Colon (tissue), 2 donors: ENCODE results near the gene RIPK4.

Source experiments
- FAIRE-seq: peaks from 2 replicates; lab custom pipeline; 2012; peaks lifted over from hg19 to GRCh38; lab: Jason Lieb, UNC
- donor health status: control.
- donor health status: control.

RIPK4 gene

DNA sequence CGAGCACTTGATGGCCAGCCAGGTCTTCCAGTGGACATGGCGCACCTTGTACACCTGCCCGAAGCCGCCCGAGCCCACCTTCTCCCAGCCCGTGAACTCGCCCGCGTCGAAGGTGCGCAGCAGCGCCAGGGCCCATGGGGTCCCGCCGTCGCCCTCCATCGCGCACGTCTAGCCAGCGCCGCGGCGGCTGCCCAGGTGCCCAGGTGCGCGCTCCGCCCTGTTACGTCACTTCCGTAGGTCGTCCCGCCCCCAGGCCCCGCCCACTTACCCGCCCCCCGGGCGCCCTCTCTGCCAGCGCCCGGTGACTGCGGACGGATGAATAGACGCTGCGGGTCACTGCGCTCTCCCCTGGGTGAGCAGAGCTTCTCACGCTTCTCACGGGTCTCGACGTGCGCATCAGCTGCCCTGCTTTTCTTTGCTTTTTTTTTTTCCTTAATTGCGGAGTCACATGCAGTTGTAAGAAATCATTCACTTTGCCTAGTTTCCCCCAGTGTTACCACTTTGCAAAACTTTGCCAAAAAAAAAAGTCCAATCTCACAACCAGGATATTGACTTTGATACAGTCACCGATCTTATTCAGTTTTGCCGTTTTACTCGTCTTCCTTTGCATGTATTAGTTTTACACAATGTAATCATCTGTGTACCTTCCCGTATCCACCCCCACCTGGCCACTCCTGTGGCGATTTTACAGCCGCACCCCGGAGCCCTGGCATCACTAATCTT lies at the start of gene RIPK4:
RIPK4 (minus strand) TSS at position 170 of the 723 bp plus-strand sequence; CDS start at position 159, 11 bp downstream.
- no peak for FAIRE-seq

DNA sequence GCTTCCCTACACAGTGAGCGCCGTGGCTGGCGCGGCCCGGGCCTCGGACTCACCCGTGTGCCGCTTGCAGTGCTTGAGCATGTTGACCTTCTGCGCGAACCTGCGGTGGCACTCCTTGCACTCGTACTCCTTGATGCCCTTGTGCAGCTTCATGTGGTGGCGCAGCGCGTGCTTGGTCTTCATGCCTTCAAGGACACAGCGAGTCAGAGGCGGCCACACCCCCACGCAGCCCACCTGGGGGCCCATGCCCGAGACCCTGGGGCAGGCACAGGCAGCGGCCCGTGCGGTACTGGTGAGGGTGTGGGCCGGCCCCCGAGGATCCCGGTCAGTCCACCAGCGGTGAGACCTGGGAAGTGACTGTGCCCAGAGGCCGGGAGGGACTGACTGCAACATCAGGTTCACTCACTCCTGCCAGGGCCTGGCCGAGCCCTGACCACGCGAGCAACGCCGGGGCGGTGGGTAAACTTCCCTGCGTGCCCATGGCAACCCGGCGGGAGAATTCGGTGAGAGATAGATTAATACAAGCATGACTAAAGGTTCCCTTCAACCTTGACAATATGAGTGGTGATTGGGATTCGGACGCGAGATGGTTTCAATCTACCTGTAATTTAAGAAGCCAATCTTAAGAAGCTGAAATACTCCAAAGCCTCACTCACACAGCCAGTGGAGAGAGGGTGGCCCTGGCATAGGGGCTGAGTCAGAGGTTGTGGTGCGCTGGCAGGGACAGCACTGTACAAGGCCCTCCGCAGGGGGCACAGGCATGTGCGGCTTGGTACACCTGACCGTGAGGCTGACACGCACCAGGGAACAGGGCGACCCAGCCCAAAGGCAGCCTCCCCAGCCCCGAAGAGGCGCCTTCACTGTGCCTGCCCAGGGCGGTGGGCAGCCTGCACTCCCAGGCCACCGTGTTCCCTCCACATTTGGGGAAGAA lies 49.1 kb upstream of the RIPK4 start:
- FAIRE-seq, result no peak

DNA sequence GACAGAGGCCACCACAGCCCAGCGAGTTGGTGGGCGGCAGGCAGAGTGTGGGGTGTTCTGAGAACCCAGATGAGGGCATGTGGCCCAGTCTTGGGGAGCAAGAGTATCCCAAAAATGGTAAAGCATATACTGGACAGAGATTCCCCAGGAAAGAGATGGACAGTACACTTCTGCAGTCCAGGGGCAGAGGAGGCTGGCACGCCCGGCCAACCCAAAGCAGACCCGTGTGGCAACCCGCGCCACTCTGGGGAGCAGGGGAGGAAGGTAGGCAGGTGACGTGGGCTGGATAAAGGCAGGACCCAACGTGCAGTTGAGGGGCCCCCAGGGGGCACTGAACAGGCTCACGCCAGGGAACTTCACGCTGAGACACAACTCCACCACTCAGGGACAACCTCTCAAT lies 46.4 kb upstream of the RIPK4 start:
- no peak for FAIRE-seq

DNA sequence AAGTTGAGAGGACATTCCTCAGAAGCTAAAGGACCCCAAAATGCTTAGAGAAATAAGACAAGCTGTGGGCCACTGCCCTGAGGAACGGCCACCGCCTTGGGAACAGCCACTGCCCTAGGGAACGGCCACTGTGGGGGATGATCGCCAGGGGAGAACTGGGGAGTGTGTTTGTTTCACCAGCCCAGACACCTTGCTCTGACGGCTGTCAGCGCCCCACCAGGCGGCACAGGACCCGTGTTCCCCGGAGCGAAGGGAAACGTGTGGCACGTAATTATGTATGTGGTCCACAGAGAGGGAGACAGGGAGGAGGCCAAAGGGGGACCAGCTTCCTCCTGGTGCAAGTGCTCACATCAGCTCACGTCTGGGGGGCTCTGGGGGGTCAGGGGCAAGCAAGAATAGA lies 45.8 kb upstream of the RIPK4 start:
- no peak for FAIRE-seq

DNA sequence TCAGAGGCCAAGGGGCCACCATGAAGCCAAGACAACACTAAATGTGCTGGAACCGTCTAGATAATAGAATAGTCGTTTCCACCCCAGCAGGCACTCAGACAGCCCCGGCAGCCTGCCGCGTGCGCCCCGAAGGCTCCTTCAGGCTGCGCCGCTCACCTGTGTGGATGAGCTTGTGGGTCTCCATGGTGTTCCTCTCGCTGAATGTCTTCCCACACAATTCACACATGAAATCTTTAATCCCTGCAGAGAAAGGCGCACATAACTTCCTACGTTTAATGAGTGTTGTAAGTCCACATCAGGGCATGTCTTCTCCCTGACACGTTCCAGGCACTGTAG lies 43.7 kb upstream of the RIPK4 start:
- no peak for FAIRE-seq

DNA sequence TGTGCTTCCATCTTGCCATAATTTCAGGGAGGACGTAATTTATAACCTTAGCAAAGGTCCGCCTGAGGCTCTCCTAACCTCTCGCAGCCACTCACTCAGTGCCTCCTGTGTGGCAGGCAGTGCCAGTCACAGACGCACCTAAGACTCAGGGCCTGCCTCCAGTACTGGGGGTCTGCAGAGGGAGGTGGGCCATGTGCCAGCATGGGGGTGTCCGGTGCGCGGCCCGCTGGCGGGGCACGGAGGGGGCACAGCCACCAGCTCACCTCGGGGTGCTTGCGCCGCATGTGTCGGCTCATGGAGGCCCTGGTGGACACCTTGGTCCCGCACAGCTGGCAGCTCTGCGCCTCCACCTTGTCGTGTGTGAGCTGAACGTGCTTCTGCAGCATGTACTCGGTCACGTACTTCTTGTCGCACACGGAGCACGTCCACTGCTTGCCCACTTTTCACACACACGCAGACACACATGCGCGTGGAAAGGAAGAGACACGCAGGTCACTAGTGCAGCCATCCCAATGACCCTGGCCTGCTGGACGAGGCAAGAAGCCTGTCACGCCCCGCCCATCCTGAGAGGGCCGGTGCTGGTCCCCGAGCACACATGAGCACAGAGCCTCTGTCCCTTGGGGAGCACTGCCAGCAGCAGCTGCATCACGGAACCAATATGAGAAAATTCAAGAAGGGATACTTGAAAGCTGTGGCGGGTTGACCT lies 43.2 kb upstream of the RIPK4 start:
- FAIRE-seq, result no peak

DNA sequence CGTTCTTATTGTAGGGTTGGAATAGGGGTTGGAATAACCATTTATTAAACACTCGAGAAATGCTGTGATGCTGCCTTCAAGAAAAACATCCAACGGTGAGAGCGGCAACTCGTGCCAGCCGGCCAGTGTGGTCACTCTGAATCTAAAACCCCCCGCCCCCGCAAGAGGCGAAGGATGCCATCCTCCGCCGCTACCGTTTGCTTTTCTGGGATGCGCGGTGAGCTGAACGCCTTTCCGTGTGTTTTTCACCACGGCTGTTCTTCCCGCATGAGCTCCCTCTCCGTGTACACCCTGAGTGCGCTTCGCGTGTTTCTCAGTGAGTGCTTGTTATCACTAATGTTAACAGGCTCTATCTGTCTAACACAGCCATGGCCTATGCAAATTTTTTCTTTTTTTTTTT lies 42.0 kb upstream of the RIPK4 start:
- no peak for FAIRE-seq

DNA sequence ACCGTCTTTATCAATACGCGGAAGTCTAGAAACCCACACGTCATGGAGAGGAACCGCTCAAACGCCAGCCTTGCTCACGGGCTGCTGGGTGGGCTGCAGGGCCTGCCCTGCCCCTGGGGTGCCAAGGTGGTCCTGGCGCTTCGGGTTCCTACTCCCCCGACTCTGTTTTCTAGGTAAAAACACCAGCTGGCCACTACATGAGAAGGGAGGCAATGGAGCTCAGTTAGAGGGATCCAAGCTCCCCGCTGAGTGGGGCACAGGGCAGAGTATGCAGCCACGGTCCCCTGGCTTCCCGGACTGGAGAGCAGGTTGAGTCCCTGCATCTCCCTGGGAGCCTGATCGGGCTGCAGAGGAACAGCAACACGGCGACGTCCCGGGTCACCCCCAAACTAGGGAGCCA lies 41.2 kb upstream of the RIPK4 start:
- no peak for FAIRE-seq

DNA sequence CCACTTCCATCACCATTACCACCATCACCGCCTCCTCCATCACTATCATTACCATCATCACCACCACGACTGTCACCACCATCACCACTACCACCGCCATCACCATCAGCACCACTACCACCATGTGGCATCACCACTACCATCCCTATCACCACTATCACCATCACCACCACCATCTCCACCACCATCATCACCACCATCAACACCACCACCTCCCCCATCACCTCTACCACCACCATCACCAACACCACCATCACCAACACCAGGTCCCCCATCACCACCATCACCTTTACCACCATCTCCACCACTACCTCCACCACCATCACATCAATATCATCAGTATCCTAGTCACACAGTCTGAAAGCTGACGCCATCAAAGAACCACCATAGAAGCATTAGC lies 39.9 kb upstream of the RIPK4 start:
- no peak for FAIRE-seq

DNA sequence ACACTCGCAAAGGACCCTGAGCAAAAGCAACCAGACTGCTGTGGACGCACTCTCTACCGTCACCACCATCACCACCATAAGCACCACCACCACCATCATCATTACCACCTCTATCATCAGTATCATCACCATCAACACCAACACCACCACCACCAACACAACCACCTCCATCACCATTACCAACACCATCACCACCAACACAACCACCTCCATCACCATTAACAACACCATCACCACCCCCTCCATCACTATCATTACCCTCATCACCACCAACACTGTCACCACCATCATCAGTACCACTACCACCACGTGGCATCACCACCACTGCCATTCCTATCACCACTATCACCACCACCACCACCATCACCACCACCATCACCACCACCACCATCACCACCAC lies 38.8 kb upstream of the RIPK4 start:
- FAIRE-seq, result no peak

DNA sequence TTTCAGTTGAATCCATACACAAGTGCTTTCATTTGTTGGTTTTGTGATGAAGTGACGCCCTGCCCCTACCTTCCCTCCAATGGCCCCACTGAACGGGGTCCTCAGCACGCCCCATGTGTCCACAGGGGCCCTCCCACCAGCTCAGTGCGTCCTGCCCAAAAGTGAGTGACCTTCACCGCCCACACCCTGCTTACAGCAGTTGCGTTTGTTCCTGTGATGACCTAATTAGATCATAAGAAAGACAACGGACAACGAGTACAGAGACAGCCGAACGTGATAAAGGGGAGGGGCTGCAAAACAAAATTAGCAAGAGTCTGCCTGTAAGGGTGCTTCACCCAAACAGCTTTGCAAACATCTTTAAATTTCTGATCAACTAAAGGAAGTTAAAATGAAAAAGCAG lies 38.2 kb upstream of the RIPK4 start:
- no peak for FAIRE-seq

DNA sequence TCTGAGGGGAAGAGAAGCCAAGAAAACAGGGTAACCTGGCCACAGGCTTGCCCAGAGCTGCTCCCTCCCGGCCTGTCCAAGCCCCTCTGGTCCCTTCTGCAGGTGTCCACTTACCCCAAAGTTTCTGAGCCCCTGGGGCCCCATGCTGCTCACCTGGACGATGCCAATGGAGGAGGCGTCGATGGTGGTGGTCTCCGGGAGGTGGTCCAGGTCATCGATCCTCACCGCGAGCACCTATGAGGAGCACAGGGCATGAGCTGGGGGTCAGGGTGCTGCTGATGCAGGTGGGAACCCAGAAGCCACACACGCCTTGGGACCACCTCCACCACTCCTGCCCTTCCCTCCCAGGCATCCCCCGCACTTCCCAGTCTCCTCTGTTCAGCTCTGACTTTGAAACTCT lies 37.5 kb upstream of the RIPK4 start:
- no peak for FAIRE-seq

DNA sequence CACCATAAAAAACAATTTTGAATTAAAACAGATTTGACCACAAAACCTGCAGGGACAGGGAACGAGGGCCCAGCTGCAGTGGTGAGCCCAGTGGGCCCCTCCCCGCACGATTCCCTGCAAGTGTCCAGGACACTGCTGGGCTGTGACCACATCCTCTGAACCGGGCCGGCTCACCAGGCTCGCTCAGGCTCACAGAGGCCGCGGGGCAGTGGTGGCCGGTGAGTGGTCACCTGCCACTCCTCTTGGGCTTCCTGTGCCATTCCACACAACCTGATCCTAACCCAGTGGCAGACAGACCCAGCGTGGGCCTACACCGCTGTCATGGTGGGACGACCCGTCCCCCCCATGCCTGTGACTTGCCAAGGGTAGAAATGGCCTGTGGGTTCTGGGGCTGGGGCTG lies 36.5 kb upstream of the RIPK4 start:
- FAIRE-seq, result no peak

DNA sequence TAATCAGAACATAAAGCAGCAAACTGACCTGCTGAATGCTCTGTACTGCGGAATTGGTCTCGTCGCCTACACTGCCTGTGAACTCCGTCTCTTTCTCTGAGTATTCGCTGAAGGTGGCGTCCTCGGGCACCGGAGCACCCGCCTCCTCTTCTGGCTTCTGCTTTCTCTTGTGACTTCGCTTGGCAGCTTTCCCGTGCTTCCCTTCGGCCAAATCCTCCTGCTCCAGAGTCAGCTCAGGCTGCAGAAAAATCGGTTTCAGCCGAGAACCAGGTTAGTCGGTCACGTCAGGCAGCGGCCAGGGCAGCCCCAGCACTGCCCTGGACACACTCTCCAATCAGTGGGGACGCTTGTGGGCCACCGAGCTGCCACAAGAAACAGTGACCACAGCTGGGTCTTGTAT lies 35.8 kb upstream of the RIPK4 start:
- FAIRE-seq, result no peak

DNA sequence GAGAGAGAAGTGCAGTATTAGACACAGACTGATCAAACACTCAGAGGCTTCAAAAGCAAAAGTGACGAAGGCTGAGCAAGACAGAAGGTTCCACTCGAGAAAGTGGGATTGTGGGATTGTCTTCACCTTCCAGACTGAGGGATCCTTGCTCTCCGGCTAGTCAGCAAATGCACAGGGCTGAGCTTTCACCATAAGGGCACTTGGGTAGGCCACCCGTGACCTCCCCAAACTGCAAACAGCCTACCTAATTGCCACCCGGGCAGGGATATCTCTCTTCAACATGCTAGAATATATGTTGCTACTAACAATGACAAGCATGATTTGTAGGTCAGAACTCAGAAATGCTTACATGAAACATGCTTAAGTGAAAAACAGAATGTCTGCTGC lies 35.3 kb upstream of the RIPK4 start:
- FAIRE-seq, result no peak

DNA sequence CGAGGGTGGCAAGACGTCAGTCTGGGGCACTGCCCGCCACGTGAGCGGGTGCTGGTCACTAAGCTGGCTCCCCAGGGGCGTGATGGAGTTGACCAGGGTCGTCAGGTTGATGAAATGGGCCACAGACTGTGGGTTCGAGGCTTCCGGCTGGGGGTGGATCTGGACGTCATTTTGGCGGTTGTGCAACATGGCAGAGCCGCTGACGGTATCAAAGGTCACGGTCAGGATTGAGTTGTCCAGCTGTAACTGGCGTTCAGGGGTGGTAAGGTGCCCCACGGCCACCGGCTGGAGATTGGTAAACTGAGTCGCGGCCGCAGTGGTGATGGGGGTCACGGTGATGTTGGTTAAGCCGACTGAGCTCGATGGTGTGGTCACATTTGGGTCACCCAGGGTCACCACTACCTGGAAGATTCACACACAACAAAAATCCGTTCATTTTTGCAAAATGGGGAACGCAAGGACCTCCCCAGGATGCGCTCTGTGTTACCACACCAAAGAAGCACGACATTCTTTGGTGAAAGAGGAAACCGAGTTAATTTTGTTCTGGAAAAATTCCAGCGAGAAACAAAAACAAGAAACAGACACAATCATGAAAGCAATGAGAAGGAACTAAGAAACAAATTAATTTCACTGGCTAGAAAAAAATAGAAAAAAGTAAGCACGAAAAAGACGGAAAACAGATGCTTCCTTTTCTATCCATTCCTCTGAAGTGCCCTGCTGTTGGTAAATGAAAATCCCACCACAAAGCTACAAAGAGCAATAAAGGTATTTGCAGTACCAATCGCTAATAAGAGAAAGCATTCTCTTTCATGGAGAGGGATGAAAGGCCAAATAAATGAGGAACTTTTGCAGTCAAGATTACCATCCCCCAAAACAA lies 34.7 kb upstream of the RIPK4 start:
- FAIRE-seq, result no peak

DNA sequence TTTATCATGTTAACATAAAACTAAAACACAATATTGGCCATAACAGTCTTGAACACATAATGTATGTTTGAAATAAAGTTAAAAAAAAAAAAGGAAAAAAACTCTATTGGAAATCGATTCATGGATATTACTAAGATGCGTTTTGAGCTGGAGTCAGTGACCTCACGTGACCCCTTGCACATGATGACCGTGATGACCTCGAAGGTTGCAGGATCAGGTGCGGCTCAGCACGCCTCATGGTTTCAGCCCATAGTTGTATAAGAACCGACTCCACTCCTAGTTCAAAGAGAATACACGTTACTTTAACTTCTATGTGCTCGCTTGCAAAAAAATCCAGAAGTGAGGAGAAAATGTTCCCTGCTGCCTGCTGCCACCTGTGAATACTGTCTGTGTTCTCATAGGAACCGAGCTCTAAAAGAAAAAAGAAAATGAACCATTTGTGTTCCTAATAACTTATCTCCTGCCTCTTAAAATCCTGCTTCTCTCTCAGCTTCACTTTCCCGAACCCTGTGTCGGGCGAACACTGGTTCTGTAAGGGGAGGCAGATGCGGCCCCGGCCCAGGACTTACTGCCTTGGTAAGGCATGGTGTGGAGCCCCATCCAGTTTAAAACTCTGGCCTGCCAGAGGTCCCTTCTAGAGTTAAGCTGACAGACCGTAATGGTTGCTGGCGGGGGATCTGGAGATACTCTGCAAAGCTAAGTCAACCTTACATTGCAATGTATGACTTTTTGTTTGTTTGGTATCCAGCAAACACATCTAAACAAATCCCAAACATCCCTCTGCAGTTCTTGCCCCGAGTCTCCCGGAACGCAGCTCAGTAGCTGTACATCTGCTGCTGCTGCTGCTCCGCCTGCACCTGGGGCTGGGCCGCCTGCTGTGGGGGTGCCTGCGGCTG lies 33.8 kb upstream of the RIPK4 start:
- no peak for FAIRE-seq

DNA sequence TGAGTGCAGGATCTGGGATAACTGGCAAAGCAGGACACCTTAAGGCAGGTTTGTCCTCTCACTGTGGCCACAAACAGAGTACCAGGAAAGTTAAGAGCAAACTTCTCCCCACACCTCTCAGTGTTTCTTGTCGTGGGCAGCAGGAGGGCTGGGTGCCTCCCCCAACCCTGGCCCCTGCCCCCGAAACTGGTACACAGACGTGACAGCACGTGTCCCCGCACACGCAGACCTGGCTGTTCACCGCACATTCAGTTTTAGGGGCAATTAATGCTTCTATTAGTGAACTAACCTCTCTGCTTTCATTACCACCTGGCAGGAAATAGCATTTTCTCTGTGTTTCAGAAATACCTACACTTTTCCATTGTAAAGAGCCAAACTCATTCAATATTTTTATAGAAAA lies 32.9 kb upstream of the RIPK4 start:
- FAIRE-seq, result no peak

DNA sequence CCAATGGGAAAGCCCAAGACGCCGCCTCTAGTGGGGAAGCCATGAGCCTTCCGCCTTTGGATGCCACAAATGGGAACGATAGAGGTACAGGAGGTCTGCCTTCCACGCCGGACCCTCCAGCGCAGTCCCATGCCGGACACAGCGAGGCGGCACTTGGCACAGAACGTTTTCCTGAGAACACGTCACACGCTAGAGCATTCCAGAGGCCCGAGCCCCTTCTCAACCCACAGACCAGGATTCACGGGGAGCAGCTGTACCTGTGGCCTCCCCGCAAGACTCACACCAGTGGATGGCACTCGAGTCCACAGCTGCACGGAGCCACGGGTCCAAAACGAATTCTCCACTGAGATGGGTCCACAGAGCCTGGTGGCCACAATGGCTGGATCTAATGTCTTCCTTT lies 31.5 kb upstream of the RIPK4 start:
- FAIRE-seq, result no peak

DNA sequence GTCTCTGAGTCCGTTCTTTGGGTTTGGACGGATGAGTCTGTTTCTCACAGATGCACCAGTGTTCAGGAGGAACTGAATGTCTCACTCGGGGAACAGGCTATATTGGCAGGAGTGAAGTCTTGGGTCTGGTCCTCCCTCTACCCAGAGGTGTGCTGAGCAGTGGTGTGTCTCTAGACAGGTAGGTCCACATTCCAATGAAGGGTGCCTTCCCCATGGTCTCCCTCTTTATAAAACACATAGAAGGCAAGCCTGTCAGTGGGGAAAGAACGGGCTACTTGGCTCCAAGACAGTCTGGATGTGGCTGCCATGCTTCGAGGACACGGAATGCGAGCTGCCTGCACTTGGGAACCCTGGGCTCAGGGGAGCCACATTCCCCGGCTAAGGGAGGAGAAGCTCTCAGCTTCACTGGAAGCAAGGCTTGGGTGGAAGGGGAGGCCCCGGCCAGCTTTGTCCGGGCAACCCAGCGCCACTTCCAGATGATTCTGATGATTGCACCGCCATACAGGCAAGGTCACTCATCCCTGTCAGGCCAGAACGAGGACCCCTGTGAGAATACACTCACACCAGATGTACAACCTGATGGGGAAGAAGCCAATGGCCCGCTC lies 29.7 kb upstream of the RIPK4 start:
- FAIRE-seq, result no peak

DNA sequence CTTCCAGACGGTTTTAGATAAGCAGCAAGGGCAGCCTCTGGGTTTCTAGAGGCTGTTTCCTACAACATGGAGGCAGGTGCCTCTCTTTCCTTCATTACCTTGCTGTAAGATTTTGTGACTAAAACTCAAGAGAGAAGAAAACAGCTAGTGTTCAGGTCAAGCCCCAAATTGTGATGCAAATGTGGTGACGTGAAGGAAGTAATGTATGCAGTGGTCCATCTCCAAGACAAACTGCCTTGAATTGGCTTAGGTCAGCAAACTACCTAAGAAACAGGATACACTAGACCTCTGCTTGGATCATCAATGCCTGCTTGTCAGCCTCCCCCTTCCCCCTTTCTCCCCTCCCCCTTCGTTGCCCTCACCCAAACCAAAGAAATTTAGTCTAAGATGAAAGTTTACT lies 28.9 kb upstream of the RIPK4 start:
- no peak for FAIRE-seq
